Effector memory CD4-positive, alpha-beta T cell (primary cell): ENCODE measurements around the gene ZBED2.

Experiments used
- DNase-seq, 3 donors: peaks; one replicate each; pipeline ENCODE4 v3.0.0-alpha.2; 2020
- H3K27ac ChIP-seq: 2 replicates; pipeline ENCODE4 v1.7.0; 2013; ENCODE audit warnings: mild to moderate bottlenecking, low read length, moderate library complexity; ENCODE audit not compliant: insufficient read depth, poor library complexity, severe bottlenecking
- H3K27me3 ChIP-seq: replicated peaks from 2 replicates; pipeline ENCODE4 v1.7.0; 2013; ENCODE audit warnings: mild to moderate bottlenecking, low read length; ENCODE audit not compliant: insufficient read depth, control insufficient read depth, poor library complexity, severe bottlenecking
- H3K36me3 ChIP-seq: 2 replicates; pipeline ENCODE4 v1.7.0; 2013; ENCODE audit warnings: mild to moderate bottlenecking, low read length, moderate library complexity; ENCODE audit not compliant: control insufficient read depth, insufficient read depth
- H3K4me1 ChIP-seq: 2 replicates; pipeline ENCODE4 v1.7.0; 2013; ENCODE audit warnings: low read length, mild to moderate bottlenecking; ENCODE audit not compliant: control insufficient read depth, insufficient read depth, poor library complexity, severe bottlenecking
- H3K4me3 ChIP-seq: 2 replicates; pipeline ENCODE4 v1.7.0; 2013; ENCODE audit warnings: low read length, low read depth, mild to moderate bottlenecking; ENCODE audit not compliant: insufficient read depth, poor library complexity, severe bottlenecking
- H3K9me3 ChIP-seq: 2 replicates; pipeline ENCODE4 v1.7.0; 2013; ENCODE audit warnings: mild to moderate bottlenecking, low read length, moderate library complexity; ENCODE audit not compliant: control insufficient read depth

Gene ZBED2

DNA sequence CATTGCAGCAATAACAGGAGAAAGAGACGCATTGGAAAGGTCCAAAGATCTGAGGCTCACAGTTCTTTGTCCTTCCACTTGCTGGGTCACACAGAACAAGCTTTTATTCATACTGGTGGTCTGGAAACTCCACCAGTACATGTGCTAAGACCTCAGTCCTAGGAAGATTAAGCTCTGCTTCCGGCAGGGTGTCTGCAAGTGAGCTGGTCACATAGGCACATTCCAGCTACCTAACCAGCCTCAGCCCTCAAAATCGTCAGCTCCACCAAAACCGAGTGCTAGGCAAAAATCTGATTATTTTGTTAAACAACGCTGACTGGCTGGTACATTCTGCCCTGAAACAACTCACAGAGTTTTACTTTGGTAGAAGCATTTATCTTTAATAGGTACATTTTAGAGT lies 2.2 kb downstream of the ZBED2 start:
- H3K27me3 ChIP-seq, result no peaks in the 10 kb centered on the region
- no peaks in the 10 kb centered on the region for H3K9me3 ChIP-seq
- no peak overlapping the region for H3K27ac ChIP-seq
- no peak for DNase-seq
- H3K4me3 ChIP-seq, result no peak overlapping the region
- H3K36me3 ChIP-seq, result peaks cover 28% of the 10 kb centered on the region
- peaks cover 5% of the 10 kb centered on the region for H3K4me1 ChIP-seq

DNA sequence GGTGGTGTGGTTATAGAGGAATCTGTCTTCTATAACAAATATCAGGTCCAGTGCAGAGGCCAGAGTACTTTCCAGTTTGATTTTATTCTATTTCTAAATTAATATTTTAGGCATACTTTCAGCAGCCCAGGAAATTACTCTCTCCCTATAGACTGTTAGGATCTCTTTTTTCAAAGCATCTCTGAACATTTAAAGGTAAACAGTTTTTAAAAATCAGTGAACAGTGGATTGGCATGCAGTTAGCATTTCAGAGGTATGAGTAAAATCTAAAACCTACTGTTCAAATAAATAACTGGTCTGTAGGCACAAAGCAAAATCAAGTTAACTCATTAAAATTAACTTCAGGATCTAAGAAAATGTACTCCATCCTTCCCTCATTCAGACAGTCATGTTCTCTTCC lies 3.0 kb downstream of the ZBED2 start:
- Histone ChIP-seq H3K4me3 (no peak overlapping the region), H3K9me3 (no peaks in the 10 kb centered on the region), H3K27ac (no peak overlapping the region), H3K4me1 (peaks cover 5% of the 10 kb centered on the region), H3K27me3 (no peaks in the 10 kb centered on the region), H3K36me3 (peaks cover 28% of the 10 kb centered on the region)
- no peak for DNase-seq

- no peak overlapping the region for H3K4me3 ChIP-seq
- peaks cover 5% of the 10 kb centered on the region for H3K4me1 ChIP-seq
- no peaks in the 10 kb centered on the region for H3K9me3 ChIP-seq
- no peaks in the 10 kb centered on the region for H3K27me3 ChIP-seq
- no peak for DNase-seq
- H3K36me3 ChIP-seq, result peaks cover 32% of the 10 kb centered on the region
- H3K27ac ChIP-seq, result no peak overlapping the region
Measured at GRCh38 chr3:111591555-111591954, 3.6 kb downstream of the ZBED2 start.

- no peak for DNase-seq
- Histone ChIP-seq H3K4me3 (no peak overlapping the region), H3K4me1 (peaks cover 5% of the 10 kb centered on the region), H3K27ac (no peak overlapping the region), H3K9me3 (no peaks in the 10 kb centered on the region), H3K27me3 (no peaks in the 10 kb centered on the region), H3K36me3 (peaks cover 44% of the 10 kb centered on the region)
Measured at GRCh38 chr3:111590143-111590491, 5.0 kb downstream of the ZBED2 start.

DNA sequence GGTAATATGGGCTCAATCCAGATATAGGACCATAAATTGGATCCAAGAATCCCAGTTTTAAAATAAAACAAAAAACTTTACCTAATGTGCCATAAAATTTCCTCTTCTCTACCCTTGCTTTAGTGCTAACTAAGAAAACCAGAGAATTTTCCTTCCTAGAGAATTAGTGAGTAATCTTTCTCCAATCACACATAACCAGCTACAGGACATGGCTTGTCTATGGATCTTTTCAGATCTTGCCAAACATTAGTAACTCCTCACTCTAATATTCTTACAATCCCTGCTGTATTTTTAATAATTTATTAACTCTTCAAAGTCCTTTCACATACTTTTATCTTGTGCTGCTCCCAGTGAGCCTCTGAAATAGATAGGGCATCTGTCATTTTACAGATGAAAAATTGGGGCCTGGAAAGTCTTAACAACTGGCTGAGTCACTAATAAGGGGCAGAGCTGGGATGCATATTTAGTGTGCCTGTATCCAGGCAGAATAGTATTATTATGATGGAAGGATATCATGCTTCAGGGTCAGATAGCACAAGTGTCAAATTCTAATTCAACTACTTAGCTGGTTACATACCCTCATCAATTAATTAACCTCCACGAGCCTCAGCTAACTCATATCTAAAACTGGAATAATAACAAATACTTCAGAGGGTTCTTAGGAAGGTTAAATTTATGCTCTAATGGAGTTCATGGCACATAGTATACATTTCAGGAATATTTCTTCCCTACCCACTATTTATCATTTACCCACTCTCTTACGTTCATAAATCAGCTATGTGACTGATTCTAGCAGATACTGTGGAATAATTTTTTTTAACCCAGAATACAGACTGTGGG lies 5.6 kb downstream of the ZBED2 start:
- H3K4me1 ChIP-seq, result peaks cover 4% of the 10 kb centered on the region
- no peak overlapping the region for H3K27ac ChIP-seq
- H3K4me3 ChIP-seq, result no peak overlapping the region
- peaks cover 48% of the 10 kb centered on the region for H3K36me3 ChIP-seq
- no peak for DNase-seq
- H3K9me3 ChIP-seq, result no peaks in the 10 kb centered on the region
- H3K27me3 ChIP-seq, result no peaks in the 10 kb centered on the region

- Histone ChIP-seq H3K4me1 (no peaks in the 10 kb centered on the region), H3K4me3 (no peak overlapping the region), H3K9me3 (no peaks in the 10 kb centered on the region), H3K27ac (no peak overlapping the region), H3K36me3 (peaks cover 49% of the 10 kb centered on the region), H3K27me3 (no peaks in the 10 kb centered on the region)
- DNase-seq, result no peak
Measured at GRCh38 chr3:111588527-111588926, 6.6 kb downstream of the ZBED2 start.

DNA sequence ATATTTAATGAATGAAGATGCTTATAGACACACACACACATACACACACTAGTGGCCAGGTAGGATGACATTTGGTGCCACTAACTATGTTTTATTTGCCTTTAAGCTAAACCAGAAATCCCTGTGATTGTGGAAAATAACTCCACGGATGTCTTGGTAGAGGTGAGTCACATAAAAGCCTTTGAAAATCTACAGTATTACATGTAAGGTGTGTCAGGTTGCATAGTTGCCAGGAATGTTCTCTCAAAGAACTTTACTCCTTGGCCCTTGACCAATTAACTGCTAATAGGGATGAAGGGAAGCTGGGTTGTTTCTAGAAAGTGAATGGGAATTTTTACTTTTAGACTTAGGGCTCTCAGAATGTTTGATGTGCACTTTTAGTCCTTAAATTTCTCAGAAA lies 9.9 kb downstream of the ZBED2 start:
- no peak overlapping the region for H3K4me3 ChIP-seq
- DNase-seq, result no peak
- H3K9me3 ChIP-seq, result no peaks in the 10 kb centered on the region
- H3K27me3 ChIP-seq, result no peaks in the 10 kb centered on the region
- H3K36me3 ChIP-seq, result peaks cover 58% of the 10 kb centered on the region
- no peak overlapping the region for H3K27ac ChIP-seq
- no peaks in the 10 kb centered on the region for H3K4me1 ChIP-seq

DNA sequence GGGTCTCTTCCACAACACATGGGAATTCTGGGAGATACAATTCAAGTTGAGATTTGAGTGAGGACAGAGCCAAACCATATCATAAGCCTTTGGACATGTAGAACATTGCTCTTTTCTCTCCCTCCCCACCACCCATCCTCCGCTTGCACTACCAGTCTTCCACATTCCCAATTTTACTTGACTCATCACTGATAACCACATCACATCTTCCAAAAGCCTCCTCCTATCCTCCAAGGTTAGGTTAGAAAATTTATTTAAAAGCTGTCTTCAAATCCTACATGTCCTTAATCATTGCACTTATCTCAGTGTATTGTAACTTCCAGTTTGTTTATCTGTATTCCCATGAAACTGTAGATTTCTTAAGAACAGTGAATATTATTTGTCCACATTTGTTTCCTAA lies 10.4 kb downstream of the ZBED2 start:
- Histone ChIP-seq H3K4me3 (no peak overlapping the region), H3K4me1 (no peaks in the 10 kb centered on the region), H3K27me3 (no peaks in the 10 kb centered on the region), H3K27ac (no peak overlapping the region), H3K9me3 (no peaks in the 10 kb centered on the region), H3K36me3 (peaks cover 62% of the 10 kb centered on the region)
- no peak for DNase-seq

DNA sequence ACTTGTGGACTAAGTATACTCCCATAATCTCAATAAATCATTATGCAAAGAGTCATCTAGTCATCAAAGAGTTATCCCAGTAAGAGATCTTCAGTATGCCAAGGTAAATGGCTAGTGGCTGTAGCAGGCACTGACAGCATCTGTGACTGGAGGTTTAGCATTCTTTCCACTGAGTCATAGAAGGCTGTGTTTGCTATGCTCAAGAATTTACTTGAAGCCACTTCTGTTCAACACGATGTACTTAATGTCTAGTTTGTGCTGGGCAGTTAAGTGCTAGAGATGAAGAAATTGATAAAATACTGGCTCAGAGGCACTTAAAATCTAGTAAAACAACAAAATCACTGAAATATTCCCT lies 13.0 kb downstream of the ZBED2 start:
- DNase-seq, result no peak
- Histone ChIP-seq H3K4me1 (no peaks in the 10 kb centered on the region), H3K4me3 (no peak overlapping the region), H3K27ac (no peak overlapping the region), H3K27me3 (no peaks in the 10 kb centered on the region), H3K36me3 (peaks cover 63% of the 10 kb centered on the region), H3K9me3 (no peaks in the 10 kb centered on the region)

GRCh38 chr3:111581403-111582119 lies 13.6 kb downstream of the ZBED2 start:
- Histone ChIP-seq H3K4me1 (no peaks in the 10 kb centered on the region), H3K27me3 (no peaks in the 10 kb centered on the region), H3K27ac (no peak overlapping the region), H3K4me3 (no peak overlapping the region), H3K36me3 (peaks cover 60% of the 10 kb centered on the region), H3K9me3 (no peaks in the 10 kb centered on the region)
- DNase-seq, result no peak
